ENCODE results near the gene CRABP2. TPM values are rescaled to one million over a fixed set of nuclear protein-coding genes. Genes with fewer than 3 reads are reported as not detected.

Gene CRABP2
- total RNA-seq, 1 experiment from 2014 or later = 1,115 TPM

GRCh38 chr1:156659988-156660751, 45.2 kb downstream of the CRABP2 start:
- no peaks in the 10 kb centered on the region for H3K27me3 ChIP-seq (ENCODE audit: control insufficient read depth, insufficient read depth, low read length)
- ChIA-PET POLR2A (interaction anchor here (0.5 to 0.6 kb wide), 3 partner anchors 17 to 497 kb away, joined by 5 read pairs; partner anchors contain the start of gene NTRK1), CTCF (interaction anchor here (0.6 to 5.6 kb wide), 9 partner anchors 17 to 158 kb away, joined by 3 to 47 read pairs (median 6); partner anchors contain the start of gene NES)
- no peaks in the 10 kb centered on the region; the same call in 1 of the 2 replicates for H3K36me3 ChIP-seq (ENCODE audit: control insufficient read depth, insufficient read depth, low read length)
- no peaks in the 10 kb centered on the region for H3K9me3 ChIP-seq (ENCODE audit: control insufficient read depth, insufficient read depth, low read depth, low read length)
- ATAC-seq (peak; percentile 79), DNase-seq (ENCODE audit: low read depth, low spot score) (peak; percentile 95)
- H3K27ac ChIP-seq (ENCODE audit: low read length) = peak overlapping the region; percentile 98
- in situ Hi-C loops (cut with HindIII; ENCODE audit: low pct_unique_long_range_greater_than_20kb, low sequenced_read_pairs) = no loop called here
- H3K4me1 ChIP-seq (ENCODE audit: control insufficient read depth, insufficient read depth, low read length) = peaks cover 61% of the 10 kb centered on the region
- TF ChIP-seq TCF7L2 (IDR thresholded peaks at IDR 0.05; ENCODE audit: low read depth, low read length) (no peak), SIN3A (IDR thresholded peaks at IDR 0.05; ENCODE audit: borderline replicate concordance, insufficient read depth, low read depth, low read length) (peak; percentile 83; the same call in 1 of the 2 replicates), POLR2AphosphoS5 (IDR thresholded peaks at IDR 0.05; ENCODE audit: low read depth, low read length) (peak; percentile 69), REST (IDR thresholded peaks at IDR 0.05; ENCODE audit: insufficient read depth in 1 of 2, low read depth in 2 of 2, low read length in 1 of 2) (no peak; a peak in 1 of 4 replicates), CTCF (IDR thresholded peaks at IDR 0.05) (peak; percentile 100)
- intact Hi-C loops (cut with micrococcal nuclease; ENCODE audit: unreplicated experiment) = loop anchor here (1.0 kb wide), 1 partner anchor 17 kb away; the partner anchor contains the start of gene NES
- H3K4me3 ChIP-seq (ENCODE audit: low read depth in 2 of 2, low read length in 2 of 2) = peak overlapping the region; percentile 23 to 69
- BruUV-seq (replicated peaks) = no TSS peak

- ChIA-PET CTCF (interaction anchor here (1.1 to 5.6 kb wide), 5 partner anchors 18 to 66 kb away, joined by 5 to 47 read pairs (median 16); partner anchors contain the start of gene NES), POLR2A (interaction anchor here (0.5 to 0.6 kb wide), 2 partner anchors 17 to 201 kb away, joined by 5 read pairs; partner anchors contain the start of gene NTRK1)
- Histone ChIP-seq H3K9me3 (ENCODE audit: control insufficient read depth, insufficient read depth, low read depth, low read length) (no peaks in the 10 kb centered on the region), H3K36me3 (ENCODE audit: control insufficient read depth, insufficient read depth, low read length) (no peaks in the 10 kb centered on the region; the same call in 1 of the 2 replicates), H3K4me1 (ENCODE audit: control insufficient read depth, insufficient read depth, low read length) (peaks cover 56% of the 10 kb centered on the region), H3K4me3 (ENCODE audit: low read depth in 2 of 2, low read length in 2 of 2) (peak overlapping the region in 1 of 2 experiments; percentile 35; a peak in 2 of 4 replicates), H3K27ac (ENCODE audit: low read length) (peak overlapping the region; percentile 37), H3K27me3 (ENCODE audit: control insufficient read depth, insufficient read depth, low read length) (no peaks in the 10 kb centered on the region)
- BruUV-seq (replicated peaks) = no TSS peak
- intact Hi-C loops (cut with micrococcal nuclease; ENCODE audit: unreplicated experiment) = no loop called here
- in situ Hi-C loops (cut with HindIII; ENCODE audit: low pct_unique_long_range_greater_than_20kb, low sequenced_read_pairs) = no loop called here
- no peak for ATAC-seq
- TF ChIP-seq TCF7L2 (IDR thresholded peaks at IDR 0.05; ENCODE audit: low read depth, low read length) = no peak
- no peak for TF ChIP-seq REST (IDR thresholded peaks at IDR 0.05; ENCODE audit: insufficient read depth in 1 of 2, low read depth in 2 of 2, low read length in 1 of 2)
- TF ChIP-seq SIN3A (IDR thresholded peaks at IDR 0.05; ENCODE audit: borderline replicate concordance, insufficient read depth, low read depth, low read length) = no peak
- TF ChIP-seq CTCF (IDR thresholded peaks at IDR 0.05) = no peak
- TF ChIP-seq POLR2AphosphoS5 (IDR thresholded peaks at IDR 0.05; ENCODE audit: low read depth, low read length) = no peak
- no peak for DNase-seq (ENCODE audit: low read depth, low spot score)
These were observed 45.8 kb downstream of the CRABP2 start for GRCh38 chr1:156659661-156659987.

Data from Panc1 (cell line).